ENCODE data around the gene OTULIN. TPM values are rescaled to one million over a fixed set of nuclear protein-coding genes. Genes with fewer than 3 reads are reported as not detected.

OTULIN gene
- total and polyA plus RNA-seq, 2 of the 4 experiments (the other 2 are of a cell fraction), result 6.9 to 19.5 TPM

DNA sequence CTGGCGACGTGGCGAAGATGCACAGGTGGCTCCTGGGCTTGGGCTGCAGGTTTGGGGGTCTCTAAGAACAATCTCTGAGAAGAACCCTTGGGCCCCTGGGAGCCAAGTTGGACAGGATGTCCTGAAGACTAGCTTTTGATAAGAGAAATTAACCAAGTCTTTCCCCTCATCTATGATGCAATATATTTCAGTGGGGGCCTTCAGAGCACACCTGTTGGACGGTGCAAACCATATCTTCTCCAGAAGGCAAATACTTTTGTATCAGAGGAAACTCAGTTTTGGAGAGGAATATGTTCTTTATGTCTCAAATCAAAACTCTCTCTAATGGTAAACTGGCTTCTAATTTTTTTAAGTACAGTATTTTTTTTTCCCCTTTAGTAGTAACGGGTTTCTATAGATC is 28.6 kb downstream of the OTULIN start:
- no peak for ATAC-seq (ENCODE audit: low read depth)
- Histone ChIP-seq H3K9me1 (ENCODE audit: insufficient read depth, low read length) (peaks cover 10% of the 10 kb centered on the region), H3K9ac (ENCODE audit: low read depth, low read length) (no peak overlapping the region), H2BK5ac (ENCODE audit: low read depth, low read length, poor library complexity, severe bottlenecking) (no peak overlapping the region), H3K56ac (ENCODE audit: extremely low read depth, insufficient read depth, low read length) (no peak overlapping the region), H3K18ac (ENCODE audit: low read depth, low read length) (no peak overlapping the region), H4K91ac (ENCODE audit: insufficient read depth, low read depth, low read length) (no peak overlapping the region), H4K5ac (ENCODE audit: low read depth, low read length) (no peak overlapping the region), H3K23ac (ENCODE audit: low read depth, low read length) (no peak overlapping the region), H3K4ac (ENCODE audit: low read depth, low read length) (no peak overlapping the region), H2AK9ac (replicated peaks; ENCODE audit: low read depth, low read length, poor library complexity) (no peak overlapping the region), H3K27ac (ENCODE audit: insufficient read depth, low read length) (no peak overlapping the region), H3K9me3 (ENCODE audit: control insufficient read depth, insufficient read depth, low read length) (peaks cover 6% of the 10 kb centered on the region), H3K14ac (replicated peaks; ENCODE audit: low read depth, low read length) (no peak overlapping the region), H3K79me1 (ENCODE audit: low read depth in 1 of 2, low read length in 2 of 2) (peaks cover 8 to 25% of the 10 kb centered on the region in 2 experiments), H3K4me3 (ENCODE audit: insufficient read depth, low read depth, low read length) (no peak overlapping the region), H3K4me1 (ENCODE audit: control insufficient read depth, insufficient read depth, low read length) (no peaks in the 10 kb centered on the region; the same call in 1 of the 2 replicates), H2AK5ac (ENCODE audit: low read depth, low read length) (no peak overlapping the region), H2BK15ac (ENCODE audit: low read depth, low read length) (no peak overlapping the region), H2BK120ac (ENCODE audit: low read depth, low read length) (no peak overlapping the region), H4K20me1 (ENCODE audit: insufficient read depth, low read length) (no peaks in the 10 kb centered on the region), H4K8ac (ENCODE audit: low read depth in 2 of 2, low read length in 2 of 2) (no peak overlapping the region), H3K27me3 (ENCODE audit: control insufficient read depth, insufficient read depth, low read length) (no peaks in the 10 kb centered on the region), H2AFZ (replicated peaks; ENCODE audit: low read length, poor library complexity) (no peak overlapping the region), H3K36me3 (ENCODE audit: control insufficient read depth, insufficient read depth, low read length) (peaks cover 41% of the 10 kb centered on the region), H3K4me2 (ENCODE audit: low read depth, low read length) (no peak overlapping the region), H2BK20ac (ENCODE audit: low read depth, low read length) (no peak overlapping the region)
- no TSS peak for BruUV-seq (replicated peaks)
- DNase-seq, result no peak
- TF ChIP-seq CEBPB (IDR thresholded peaks at IDR 0.05; ENCODE audit: low read depth, low read length) (peak; percentile 39; the same call in 1 of the 2 replicates), ELK1 (IDR thresholded peaks at IDR 0.05; ENCODE audit: borderline replicate concordance, low read depth, low read length) (no peak)
- in situ Hi-C loops (cut with MboI; ENCODE audit: low sequenced_read_pairs), result no loop called here
- intact Hi-C loops (cut with micrococcal nuclease), result no loop called here
- dilution Hi-C loops (cut with HindIII; ENCODE audit: low sequenced_read_pairs, unreplicated experiment), result no loop called here
- WGBS, 2 experiments (ENCODE audit: extremely low coverage in 2 of 2, insufficient read length in 1 of 2), result no CpG with 5 or more reads among the region's 5 CpGs
- CTCF ChIA-PET, result no interaction called here
- POLR2A ChIA-PET (ENCODE audit: unreplicated experiment), result no interaction called here

Data from IMR-90 (cell line).